Adrenal gland (tissue), 5 donors: ENCODE measurements around the gene CSF2.

Experiments
- POLR2A ChIP-seq, 2 donors: fragments of 450-650 bp; IDR thresholded peaks; one replicate each; pipeline ENCODE4 v1.6.1; 2017; ENCODE audit warnings: antibody characterized with exemption in 2 of 2, mild to moderate bottlenecking in 2 of 2, moderate library complexity in 1 of 2
- TF ChIP-seq, protein P1 (sequence below), 6 experiments: fragments of 450-650 bp in 4 of 6; fragments of 200-600 bp in 2 of 6; sonication (generic) in 1 of 6; IDR thresholded peaks; 1 replicate in 5 of 6; 2 replicates in 1 of 6; pipeline versions ENCODE4 v1.5.1 to v1.8.0; 2016 to 2021; ENCODE audit warnings: antibody characterized with exemption in 6 of 6, mild to moderate bottlenecking in 2 of 6, moderate library complexity in 1 of 6
- donor health status: DM: no; HTN: no; CAD: no.

GRCh38 chr5:132070460-132071337 lies 2.9 kb upstream of the CSF2 start:
- TF ChIP-seq, protein P1, sequence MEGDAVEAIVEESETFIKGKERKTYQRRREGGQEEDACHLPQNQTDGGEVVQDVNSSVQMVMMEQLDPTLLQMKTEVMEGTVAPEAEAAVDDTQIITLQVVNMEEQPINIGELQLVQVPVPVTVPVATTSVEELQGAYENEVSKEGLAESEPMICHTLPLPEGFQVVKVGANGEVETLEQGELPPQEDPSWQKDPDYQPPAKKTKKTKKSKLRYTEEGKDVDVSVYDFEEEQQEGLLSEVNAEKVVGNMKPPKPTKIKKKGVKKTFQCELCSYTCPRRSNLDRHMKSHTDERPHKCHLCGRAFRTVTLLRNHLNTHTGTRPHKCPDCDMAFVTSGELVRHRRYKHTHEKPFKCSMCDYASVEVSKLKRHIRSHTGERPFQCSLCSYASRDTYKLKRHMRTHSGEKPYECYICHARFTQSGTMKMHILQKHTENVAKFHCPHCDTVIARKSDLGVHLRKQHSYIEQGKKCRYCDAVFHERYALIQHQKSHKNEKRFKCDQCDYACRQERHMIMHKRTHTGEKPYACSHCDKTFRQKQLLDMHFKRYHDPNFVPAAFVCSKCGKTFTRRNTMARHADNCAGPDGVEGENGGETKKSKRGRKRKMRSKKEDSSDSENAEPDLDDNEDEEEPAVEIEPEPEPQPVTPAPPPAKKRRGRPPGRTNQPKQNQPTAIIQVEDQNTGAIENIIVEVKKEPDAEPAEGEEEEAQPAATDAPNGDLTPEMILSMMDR (IDR thresholded peaks at IDR 0.05): no peak
- no peak for TF ChIP-seq POLR2A (IDR thresholded peaks at IDR 0.05)
